ENCODE data around the gene PKP4.

PKP4 gene

DNA sequence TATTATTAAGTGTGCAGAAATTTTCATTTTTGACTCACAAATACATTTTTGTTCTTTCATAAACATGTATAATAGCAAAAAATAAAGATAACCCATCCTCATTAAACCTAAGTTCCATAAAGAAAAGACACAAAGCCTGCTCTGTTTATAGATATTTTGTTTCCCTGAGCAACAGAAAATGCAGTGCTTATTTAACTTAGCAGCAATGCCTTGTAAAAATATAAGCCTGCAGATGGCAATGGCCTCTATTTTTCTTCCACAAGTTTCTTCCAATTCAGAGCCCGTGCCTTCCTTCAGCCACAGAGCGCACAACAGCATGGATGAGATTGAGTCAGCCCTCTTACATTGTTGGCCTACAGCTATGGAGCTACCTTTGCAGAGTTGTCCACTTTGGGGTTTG, 43.6 kb downstream of the PKP4 start:
- DNase-seq = no peak

DNA sequence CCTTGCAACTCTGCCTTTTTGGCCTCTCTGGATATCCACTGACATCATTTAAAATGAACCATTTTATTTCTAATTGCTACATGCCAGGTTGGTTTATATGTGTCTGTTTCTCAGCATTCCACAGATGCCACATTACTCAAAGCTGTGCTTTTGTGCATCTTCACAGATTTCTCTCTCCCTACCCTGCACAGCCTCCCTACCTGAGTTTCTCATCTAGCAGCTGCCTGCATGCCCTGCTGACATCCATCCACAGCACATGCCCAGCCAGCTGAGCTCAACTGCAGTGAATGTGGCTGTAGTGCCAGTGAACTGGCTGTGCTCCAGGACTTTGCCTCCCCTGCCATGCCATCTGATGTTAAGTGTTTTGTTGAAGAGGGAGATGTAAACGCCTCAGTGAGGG, 44.5 kb downstream of the PKP4 start:
- no peak for DNase-seq

DNA sequence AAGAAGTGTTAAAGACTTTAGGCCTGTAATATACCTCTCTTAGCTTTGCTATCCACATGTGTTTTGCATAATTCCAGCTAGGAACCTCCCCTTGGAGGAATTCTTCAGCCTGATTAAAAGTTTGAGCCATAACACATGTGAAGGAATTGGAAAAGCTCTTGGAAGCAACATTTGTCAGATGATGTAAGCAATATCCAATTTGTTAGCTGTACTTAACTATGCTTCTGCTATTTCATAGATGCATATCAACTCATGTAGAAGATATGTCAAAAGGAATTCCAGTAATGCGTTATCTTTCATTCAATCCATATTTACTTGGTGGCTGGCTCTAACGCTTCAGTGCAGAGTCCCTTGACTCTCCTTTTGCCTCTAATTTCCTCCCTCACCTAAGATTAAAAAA, 46.2 kb downstream of the PKP4 start:
- DNase-seq = no peak

DNA sequence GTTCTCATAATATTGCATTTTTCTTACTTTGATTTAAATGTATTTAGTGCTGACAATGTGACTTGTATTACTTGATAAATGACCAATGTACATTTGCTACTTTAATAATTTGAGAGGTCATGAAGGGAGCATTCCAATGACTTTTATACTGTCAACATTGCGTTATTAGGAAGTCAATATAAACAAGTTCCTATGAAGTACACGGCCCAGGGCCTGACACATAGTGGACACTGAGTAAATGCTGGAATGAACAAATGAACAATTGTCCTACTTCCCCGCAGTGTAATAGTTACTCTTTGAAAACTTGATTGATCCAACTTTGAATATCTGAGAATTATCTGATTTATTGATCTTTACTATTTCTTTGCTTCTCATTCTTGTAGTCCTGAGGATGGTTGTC, 47.3 kb downstream of the PKP4 start:
- DNase-seq = no peak

DNA sequence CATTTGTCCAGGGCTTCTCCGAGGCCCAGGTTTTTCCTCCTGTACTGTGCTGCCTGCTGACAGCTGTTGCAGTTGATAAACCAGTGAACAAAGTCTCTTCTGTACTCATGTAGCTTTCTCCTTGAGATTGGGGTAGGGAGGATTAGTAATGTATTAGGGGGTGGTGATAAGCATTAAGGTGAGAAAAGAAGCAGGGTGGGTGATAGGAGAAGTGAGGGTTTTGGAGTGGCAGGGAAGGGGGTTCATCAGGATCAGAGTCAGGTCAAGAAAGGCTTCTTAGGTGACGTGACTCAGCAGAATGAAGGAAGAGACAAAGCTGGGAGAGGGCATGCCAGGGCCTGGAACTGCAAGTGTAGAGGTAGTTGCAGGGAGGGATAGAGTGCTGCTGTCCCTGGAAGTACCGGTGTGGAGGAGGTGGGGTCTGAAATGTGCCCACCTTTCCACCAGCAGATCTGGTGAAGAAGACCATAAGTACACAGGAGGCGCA, 48.7 kb downstream of the PKP4 start:
- no peak for DNase-seq

DNA sequence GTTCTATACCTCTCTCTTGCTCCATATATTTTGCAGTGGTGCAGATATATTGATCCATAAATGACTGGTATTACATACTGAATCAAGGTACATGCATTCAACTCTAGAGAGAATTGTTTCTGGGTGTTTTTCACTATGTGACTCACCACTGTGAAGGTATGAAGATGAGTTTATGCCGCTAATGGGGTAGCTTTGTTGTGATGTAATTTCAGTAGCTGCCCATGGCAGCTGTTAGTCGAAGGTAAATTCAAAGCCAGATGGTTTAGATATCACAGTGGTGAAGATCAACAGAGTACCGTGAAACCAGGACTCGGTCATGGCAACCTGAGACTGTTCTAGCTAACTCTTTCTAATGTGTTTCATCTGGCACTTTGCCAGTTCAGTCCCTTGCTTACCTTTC, 50.4 kb downstream of the PKP4 start:
- DNase-seq = no peak

DNA sequence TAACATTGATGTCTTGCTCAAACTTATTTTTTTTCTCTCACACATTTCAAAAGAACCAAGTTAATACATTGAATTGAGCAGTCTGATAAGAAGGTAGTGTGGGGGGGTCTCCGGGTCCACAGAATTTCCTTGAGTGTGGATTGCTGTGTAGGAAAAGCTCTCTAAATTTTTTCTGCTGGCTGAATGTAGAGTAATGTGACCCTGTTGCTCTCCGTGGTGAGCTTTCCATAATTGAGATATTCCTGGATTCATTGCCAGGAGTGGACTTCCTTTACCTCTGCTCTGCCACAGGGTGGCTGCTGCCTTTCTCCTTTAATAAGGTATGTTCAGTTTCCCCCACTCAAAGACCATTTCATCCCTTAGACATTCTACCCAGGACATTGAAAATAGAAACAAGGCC, 50.9 kb downstream of the PKP4 start:
- no peak for DNase-seq

DNA sequence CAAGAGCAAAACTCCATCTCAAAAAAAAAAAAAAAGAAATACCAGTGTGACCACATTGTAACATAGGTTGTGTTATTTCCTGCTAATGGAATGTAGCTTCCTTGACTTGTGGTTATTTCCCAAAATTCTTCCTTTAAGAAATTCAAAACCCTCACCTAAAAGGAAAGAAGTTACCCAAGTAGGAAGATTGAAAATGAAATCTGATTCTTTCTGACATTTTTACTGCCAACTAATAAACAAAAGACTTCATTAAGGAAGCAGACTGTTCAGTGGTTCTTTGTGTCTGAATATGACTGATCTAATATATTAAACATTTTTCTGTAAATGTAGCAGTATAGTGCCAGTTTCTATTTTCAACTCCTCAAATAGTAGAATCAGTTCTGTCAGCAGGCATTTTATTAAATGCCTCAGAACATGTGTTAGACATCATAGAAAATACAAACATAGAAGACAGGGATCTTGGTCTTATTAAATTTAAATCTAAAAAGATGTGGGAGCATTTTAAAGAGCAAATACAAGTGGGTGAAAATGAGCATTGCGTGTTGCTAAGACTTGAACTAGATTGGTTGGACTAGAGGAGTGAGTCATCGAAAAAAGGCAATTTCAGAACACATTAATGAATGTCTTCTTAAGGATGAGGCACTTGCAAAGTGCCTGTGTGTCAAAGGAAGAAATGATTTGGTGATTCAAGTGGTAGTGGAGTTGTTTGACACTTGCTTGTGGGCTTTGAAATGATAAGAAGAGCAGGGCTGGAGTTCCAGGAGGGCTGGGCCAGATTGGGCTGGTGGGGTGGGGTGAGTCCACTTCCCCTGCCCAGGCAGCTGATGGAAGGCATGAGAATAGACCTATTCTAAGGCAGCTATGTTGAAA, 53.4 kb downstream of the PKP4 start:
- no peak for DNase-seq

DNA sequence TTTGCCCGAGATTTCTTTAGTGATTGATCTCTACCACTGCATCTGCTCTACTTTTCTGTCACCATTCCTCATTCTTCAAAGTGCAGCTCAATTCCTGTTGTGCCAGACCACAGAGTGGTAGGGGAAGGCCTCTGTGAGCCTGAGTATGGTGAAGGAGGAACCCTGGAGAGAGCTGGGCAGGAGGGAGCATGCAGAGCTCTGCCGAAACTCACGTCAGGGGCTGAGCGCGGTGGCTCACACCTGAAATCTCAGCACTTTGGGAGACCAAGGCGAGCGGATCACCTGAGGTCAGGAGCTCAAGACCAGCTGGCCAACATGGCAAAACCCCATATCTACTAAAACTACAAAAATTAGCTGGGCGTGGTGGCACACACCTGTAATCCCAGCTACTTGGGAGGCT, 54.1 kb downstream of the PKP4 start:
- no peak for DNase-seq

DNA sequence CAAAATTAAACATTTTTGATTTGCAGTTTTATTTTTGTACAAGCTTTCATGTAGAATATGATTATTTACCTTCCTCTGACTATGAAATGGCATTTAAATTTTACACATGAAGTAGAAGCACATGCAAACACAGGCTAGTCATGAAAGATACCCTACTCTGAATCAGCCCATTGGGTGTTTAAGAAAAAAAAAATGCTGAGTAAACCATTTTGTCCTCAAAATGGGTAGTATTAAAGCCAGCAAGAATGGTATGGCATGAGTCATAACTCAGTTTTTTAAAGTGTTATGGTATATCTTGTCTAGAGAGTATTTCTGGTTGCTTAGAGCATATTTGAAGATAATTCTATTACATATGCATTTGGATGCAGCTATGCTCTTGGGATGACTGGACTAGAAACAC, 55.0 kb downstream of the PKP4 start:
- DNase-seq = no peak

DNA sequence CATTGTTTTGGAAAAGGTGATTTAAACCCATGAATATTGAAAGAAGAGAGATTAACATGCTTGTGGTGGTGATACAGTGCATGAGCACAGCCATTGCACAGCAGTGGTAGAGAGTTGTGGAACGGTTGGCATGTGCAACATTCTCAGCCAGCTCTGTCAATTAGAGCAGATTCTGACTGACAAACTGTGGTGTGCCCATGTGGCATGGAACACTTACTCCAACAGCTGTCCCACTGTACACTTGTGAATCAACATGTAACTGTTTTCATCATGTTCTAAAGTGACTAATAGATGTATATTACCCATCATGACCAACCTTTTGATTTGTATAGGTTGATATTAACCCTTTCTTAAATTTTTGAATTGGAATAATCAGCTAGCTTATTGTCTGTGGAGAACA, 55.6 kb downstream of the PKP4 start:
- DNase-seq = no peak

DNA sequence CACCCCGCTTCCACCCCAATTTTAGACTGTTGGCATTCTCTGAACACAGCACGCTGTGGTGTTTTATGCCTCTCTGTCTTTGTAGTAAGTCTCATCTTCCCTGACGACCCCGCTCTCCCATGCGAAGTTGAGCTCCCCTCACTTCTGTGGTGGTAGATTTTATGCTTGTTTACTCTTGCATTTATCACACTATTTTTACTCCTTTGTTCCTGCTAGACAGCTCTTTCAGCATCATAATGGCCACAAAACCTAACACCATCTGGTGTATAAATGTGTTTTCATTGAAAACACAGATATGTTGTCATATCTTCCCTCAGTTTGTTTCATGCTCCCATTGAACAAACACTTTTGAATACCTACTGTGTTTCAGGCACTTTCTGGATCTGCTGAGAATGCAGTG, 57.1 kb downstream of the PKP4 start:
- DNase-seq = no peak

DNA sequence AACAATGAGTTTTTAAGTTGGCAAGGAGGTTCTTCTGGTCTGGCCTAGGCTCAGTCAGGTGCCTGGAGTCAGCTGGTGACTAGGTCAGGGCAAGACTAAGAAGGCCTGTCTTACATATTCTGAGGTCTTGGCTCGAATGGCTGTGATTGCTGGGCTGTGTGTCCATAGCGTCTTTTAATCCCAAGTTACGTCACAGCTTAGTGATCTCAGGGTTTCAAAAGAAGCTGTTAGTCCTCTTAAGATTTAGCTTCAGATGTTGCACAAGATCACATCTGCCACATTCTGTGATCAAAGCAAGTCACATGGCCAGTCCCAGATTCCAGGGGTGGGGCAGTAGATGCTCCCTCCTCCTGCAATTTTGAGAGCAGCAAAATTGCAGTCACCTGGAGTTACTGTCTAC, 61.3 kb downstream of the PKP4 start:
- DNase-seq = no peak

DNA sequence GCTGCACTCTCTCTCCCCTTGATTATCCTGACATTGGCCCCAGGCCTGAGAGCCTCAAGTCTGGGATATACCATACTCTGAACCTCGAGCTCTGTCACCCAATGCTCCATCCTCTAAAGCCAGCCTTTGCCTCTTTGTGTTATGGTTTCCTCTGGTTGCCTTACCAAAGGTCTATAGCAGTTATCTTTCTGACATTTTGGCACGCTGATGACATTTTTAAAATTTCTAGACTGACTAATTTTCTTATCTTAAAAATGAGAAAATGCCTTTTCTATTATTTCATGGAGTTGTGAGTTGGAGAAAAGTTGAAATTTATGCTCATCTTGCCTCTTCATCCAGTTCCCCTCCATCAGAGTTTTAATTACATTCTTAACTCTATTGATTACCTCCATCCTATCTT, 62.7 kb downstream of the PKP4 start:
- DNase-seq = no peak

DNA sequence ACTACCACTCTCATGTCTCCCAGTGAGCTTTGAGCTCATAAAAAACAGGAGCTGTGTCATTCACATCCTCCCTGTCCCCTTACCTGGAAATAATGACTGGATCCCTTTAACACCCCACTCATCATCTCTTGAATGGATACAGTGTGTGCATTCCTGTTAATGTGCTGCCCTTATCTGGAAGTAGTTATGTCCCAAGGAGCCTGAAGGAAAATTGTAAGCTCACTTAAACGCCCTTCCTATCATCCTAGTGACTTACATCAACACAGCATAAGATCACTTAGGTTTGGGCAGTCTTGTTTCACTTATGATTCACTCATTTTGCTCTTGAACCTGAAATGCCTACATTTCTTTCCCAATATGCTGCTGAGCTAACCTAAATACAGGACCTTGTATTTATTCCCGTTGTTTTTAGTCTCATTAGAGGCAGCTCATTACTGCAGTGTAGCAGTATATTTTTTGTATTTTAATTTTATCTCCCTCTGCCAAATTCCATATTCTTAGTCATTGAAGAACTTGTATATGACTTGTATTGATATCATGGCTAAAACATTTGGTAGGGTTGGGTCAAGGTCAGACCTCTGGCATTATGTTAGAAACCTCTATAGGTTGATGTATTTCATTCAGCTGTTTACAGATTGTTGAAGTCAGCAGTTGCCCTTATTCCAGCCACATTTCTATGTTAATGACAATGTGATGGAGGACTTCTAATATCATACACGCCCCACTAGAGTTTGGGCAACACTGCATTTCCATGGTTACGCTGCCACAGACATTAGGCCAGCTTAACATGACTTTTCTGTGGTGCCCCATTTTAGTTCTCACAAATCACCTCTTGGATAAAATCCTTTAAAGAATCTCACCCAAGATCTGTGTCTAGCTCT, 72.9 kb downstream of the PKP4 start:
- DNase-seq = no peak

DNA sequence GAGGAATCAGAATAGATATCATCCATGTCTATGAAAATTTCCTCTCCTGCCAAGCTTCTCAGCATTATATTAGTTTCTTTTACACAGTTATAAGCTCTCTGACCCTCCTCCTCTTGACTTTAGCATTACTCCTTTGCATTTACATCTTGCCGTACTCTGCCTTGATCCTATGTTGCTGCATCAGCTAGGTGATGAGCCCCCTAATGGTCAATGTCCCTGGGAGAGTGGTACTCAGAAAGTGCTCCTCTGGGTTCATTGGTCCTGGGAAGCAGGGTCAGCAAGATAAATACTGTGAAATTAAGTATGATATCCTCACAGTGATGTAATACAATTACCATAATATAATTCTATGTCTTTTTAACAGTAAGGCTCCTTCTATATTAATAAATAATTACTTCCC, 74.1 kb downstream of the PKP4 start:
- DNase-seq = no peak

DNA sequence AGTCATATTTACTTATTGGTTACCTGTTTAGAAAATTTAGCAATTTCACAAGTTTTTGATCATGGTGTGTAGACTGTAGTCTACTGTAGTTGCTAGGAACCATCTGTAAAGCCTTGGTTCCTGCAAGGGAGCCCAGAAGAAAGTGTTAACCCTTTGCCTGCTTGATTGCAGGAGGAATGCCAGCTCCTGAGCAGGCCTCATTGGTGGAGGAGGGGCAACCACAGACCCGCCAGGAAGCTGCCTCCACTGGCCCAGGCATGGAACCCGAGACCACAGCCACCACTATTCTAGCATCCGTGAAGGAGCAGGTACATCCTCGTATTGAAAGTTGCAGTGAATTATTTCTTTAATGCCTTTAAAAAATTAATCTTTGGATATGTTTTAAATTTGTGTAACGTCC, 76.3 kb downstream of the PKP4 start:
- DNase-seq = no peak

DNA sequence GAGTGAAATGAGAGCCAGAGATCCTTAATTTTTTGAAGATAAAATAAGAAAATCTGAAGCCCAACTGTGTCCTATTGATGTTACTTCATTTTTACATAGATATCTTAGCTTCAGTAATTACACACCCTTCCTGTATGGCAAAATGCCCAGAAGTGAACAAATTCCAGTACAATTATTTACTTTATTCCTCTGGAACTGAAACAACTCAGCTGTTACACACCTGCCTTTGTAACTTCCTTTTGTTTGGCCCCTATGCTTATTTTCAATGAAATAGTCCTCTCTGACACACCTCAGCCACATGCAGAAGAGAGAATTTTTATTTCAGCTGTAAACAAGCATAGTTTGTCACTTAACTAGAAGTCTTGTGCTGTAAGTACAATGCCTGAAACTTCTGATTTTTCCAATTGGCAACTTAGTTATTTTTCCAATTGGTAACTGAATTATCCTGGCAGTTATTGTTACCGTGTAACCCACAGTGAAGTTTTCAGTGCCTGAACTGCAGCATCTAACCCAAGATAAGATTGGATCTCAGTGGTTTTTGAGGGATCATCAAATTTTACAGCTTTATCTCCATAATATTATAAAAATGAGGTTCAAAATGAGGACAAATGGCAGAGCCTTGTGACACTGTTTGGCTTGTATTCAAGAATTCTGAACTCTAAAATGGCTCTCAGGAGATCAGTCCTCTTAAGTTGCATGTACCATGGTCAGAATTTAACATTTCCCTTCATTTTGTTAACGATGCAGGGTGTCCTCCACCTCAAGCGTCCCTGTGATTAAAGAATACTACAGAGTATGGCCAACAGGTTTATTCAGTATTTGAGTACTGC, 82.6 kb downstream of the PKP4 start:
- DNase-seq = no peak

DNA sequence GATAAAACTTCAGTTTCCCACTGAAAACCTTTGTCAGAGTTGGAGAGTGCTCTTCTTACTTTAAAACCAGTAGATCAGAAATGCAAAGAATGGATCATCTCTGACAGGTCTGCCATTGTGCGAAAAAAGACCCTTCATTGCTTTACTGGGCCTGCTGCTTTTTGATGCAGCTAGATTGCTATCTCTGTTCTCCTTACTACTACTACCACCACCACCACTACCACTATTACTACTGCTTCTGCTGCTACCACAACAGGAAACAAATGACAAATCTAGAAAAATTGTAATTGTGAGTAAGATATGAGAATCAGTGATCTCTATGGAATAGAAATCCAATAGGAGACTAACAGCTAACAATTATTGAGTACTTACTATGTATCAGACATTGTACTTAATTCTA, 85.8 kb downstream of the PKP4 start:
- no peak for DNase-seq

DNA sequence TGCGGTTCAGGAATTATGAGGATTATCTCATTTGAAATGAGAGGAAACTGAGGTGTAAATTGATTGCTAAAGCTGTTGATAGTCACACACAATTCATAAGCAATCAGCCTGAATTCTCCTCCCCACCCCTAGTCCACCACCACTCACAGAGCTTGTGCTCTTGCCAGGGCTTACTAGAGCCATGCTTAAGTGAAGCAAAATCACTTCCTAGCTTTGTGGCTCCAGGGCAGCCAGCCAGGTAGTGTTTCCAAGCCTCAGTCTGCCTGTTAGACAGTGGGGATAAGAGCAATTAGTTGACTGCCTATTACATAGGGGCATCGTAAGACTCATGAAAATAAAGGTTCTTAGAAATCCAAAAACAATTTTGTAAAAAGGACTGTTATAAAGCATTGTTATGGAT, 87.2 kb downstream of the PKP4 start:
- no peak for DNase-seq

DNA sequence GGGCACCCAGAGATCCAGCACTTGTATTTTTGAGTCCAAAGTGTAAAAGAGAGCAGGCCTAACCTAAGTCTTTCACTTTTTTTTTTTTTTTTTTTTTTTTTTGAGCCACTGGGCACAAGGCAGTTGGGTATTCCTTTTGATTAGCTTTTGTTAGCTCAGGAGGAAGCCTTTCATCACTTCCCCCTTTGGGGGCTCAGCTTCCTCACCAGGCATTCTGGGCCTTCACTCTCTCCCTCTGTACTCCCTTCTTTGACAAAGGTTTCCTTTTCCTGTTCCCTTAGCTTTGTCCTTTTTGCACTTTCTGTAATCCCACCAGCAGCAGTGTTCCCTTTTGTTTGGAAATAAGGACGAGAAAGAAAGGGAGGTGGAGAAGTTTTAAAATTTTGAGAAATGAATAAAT, 88.2 kb downstream of the PKP4 start:
- no peak for DNase-seq

DNA sequence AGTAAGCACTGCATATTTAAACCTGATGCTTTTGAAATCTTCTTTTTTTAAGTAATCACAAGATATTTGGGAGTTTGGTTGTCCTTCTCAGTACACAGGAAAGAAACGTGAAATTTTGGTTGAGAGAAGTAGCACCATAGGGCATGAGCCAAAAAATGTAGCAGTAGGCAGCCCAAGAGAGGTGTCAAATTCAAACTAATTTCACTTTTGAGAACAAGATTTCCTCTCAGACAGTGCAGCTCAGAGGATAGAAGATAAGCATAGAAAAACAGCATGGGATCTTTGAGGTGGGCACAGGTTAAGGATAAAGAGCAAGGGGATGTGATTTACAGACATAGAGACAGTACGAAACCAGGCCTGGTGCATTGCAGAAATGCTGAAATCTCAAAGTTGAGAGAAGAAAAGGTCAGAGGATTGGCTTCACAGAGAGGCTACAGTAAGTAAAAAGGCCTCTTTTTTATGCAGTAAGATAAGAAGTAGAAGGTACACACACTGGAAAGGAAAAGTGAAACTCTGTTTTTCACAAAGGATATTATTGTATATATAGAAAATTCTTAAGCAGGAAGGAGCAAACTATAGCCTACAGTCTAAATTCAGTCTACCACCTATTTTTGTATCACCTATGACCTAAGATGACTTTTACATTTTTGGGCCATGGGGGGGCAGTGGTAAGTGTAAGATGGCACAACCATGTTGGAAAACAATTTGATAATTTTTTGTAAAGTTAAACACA, 89.8 kb downstream of the PKP4 start:
- no peak for DNase-seq

DNA sequence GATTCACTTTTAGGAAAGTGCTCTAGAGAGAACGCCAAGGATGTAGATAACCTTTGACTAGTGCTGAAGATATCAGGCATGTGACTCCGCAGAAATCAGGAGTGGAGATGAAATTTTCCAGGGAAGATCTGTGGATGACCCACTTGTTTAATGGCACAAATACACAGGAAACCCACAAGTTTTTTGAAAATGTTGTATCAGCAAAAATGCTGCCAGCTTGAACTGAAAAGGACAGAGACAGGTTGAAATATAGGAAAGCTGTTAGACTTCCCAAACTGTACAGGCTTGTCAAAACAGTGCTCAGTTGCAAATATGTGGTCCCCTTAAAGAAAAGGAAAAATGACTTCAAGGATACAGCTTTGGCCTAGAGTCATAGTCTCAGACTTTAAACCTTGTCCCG, 96.5 kb downstream of the PKP4 start:
- DNase-seq = no peak
